Left kidney (tissue), 2 donors: ENCODE measurements around the gene RNF207. TPM values are rescaled to one million over a fixed set of nuclear protein-coding genes. Genes with fewer than 3 reads are reported as not detected.

Experiments used
- DNase-seq: peaks from one replicate; pipeline ENCODE4 v3.0.0-alpha.2; 2013
- polyA plus RNA-seq: library from polyadenylated mRNA; unstranded; fragments of 120-200 nt; gene quantifications from one replicate; pipeline ENCODE4 v1.2.1, GENCODE V29; 2013; ENCODE audit not compliant: insufficient read length

Gene RNF207
- polyA plus RNA-seq, 1 donor: 40.6 TPM

DNA sequence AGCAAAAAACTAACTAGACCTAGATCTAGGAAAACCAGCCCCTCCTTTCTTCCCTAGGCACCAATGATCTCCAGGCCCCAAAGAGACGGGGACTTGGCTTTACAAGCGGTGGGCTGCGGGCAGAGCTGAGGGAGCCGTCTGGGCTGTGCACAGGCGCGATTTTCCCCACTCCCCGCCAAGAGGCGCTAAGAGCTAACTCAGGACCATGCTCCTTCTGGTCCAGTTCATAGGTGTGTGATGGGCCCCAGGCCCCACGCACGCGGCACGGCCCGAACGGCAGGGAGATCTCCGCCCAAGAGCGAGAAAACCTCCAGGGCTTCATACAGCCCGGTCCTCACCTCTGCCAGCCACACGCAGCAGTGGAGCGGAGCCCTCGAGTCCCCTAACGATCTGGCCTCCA is 62.5 kb downstream of the RNF207 start:
- no peak for DNase-seq

DNA sequence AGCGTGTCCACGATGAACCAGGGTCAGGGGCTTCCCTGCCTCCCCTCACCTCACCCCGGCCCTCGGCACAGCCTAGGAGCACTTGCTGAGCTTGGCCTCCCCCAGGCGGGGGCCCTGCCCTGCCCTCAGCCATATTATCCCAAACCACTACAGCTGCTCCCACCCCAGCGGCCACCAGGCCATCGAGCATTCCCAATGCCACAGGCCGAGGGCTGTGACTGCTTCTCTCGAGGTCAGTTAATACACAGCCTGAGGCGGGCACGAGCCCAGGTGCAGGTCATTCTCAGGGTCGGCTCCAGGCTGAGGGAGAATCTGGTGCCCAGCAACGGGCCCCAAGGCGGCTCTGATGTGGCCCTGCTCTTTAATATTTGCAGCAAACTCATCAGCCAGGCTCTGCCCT is 63.4 kb downstream of the RNF207 start:
- DNase-seq: no peak

DNA sequence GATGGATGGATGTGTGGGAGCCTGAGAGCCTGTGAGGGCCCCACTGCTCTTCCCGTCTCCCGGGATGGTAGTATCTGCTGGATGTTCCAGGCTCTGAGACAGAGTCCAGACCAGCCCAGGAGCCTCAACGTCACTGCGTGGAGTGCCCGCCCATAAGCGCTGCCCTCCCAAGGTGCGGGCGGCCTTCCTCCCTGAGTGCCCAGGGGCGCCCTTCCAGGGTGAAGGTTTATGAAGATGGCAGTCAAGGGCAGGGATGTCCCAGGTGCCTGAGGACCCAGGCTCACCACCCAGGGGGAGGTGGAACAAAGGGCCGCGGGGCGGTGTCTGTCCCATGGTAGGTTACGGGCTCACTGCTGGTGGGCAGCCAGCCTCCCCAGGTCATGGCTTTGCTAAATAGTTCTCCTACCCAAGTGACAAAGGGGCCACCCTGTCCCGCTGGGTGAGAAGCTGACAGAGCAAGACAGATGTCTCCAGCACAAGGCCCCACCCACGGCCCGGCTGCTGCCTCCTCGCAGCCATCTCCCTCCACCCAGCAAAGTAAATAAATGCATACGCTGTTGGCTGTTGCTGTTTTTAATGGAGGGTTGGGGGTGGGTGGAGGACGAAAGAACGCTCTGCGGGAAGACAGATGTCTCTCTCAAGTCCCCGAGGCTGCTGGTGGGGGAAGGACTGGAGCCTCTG is 63.9 kb downstream of the RNF207 start:
- DNase-seq: no peak

DNA sequence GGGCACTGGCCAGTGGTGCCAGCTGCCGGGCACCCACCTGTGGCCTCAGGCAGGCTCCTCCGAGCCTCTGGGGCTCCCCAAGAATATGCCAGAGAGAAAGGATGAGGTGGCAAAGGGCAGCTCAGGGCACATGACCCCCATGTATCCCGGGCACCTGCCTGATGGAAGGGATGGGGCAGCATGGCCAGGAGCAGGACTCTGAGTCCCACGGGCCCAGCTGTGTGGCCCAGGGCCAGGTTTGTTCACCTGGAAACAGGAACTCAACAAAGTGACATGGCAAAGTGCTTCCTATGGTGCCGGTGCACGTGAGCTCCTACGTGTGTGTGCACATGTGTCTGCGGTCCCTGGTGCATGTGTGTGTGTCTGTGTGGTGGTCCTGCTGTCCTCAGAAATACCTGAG is 64.5 kb downstream of the RNF207 start:
- DNase-seq: no peak

Other genes starting within 250 kb of the RNF207 start
- 12.9 TPM for gene NPHP4, start 213.7 kb upstream of the RNF207 start, polyA plus RNA-seq
- gene KCNAB2, start 160.2 kb upstream of the RNF207 start, polyA plus RNA-seq: 3.5 TPM
- gene CHD5, start 25.8 kb upstream of the RNF207 start, polyA plus RNA-seq: 0.28 TPM
- 542 TPM for gene RPL22, start 6.5 kb upstream of the RNF207 start, polyA plus RNA-seq
- 64.4 TPM for gene ICMT, start 29.8 kb downstream of the RNF207 start, polyA plus RNA-seq
- gene HES3, start 38.1 kb downstream of the RNF207 start, polyA plus RNA-seq: not detected
- 5.8 TPM for gene GPR153, start 55.0 kb downstream of the RNF207 start, polyA plus RNA-seq
- 28.1 TPM for gene ACOT7, start 187.6 kb downstream of the RNF207 start, polyA plus RNA-seq
- gene HES2, start 213.8 kb downstream of the RNF207 start, polyA plus RNA-seq: 0.78 TPM
- 12.2 TPM for gene ESPN, start 218.7 kb downstream of the RNF207 start, polyA plus RNA-seq